Neutrophil (primary cell): ENCODE results near the gene DIS3L2.

Experiments
- H3K27ac ChIP-seq: fragments of 200-600 bp; sonication (generic); 2 replicates; pipeline ENCODE4 v1.5.1; 2016; ENCODE audit warnings: mild to moderate bottlenecking, moderate library complexity
- H3K27me3 ChIP-seq: fragments of 200-600 bp; sonication (generic); 2 replicates; pipeline ENCODE4 v1.6.0; 2016; ENCODE audit warnings: mild to moderate bottlenecking
- H3K36me3 ChIP-seq: fragments of 200-600 bp; sonication (generic); 2 replicates; pipeline ENCODE4 v1.5.1; 2017
- H3K4me1 ChIP-seq, 2 experiments: fragments of 200-600 bp in 1 of 2; sonication (generic) in 1 of 2; 1 replicate in 1 of 2; 2 replicates in 1 of 2; pipeline versions ENCODE4 v1.5.1 to v1.6.1; 2013 to 2016; ENCODE audit warnings: low read depth in 1 of 2, low read length in 1 of 2, mild to moderate bottlenecking in 1 of 2, moderate library complexity in 1 of 2; ENCODE audit not compliant: control insufficient read depth in 1 of 2, insufficient read depth in 1 of 2
- H3K4me3 ChIP-seq, 2 experiments: fragments of 200-600 bp in 1 of 2; sonication (generic) in 1 of 2; 1 replicate in 1 of 2; 2 replicates in 1 of 2; pipeline ENCODE4 v1.5.1; 2013 to 2016; ENCODE audit warnings: low read depth in 1 of 2, low read length in 1 of 2, mild to moderate bottlenecking in 1 of 2, moderate library complexity in 1 of 2
- H3K9me3 ChIP-seq: fragments of 200-600 bp; sonication (generic); 2 replicates; pipeline ENCODE4 v1.5.1; 2016
- TF ChIP-seq, protein P1 (sequence below): fragments of 200-600 bp; sonication (generic); IDR thresholded peaks from 2 replicates; pipeline ENCODE4 v1.5.1; 2016; ENCODE audit warnings: antibody characterized with exemption

DIS3L2 gene

GRCh38 chr2:231930593-231931281 lies 30.8 kb upstream of the DIS3L2 start:
- H3K27ac ChIP-seq, result no peak overlapping the region

DNA sequence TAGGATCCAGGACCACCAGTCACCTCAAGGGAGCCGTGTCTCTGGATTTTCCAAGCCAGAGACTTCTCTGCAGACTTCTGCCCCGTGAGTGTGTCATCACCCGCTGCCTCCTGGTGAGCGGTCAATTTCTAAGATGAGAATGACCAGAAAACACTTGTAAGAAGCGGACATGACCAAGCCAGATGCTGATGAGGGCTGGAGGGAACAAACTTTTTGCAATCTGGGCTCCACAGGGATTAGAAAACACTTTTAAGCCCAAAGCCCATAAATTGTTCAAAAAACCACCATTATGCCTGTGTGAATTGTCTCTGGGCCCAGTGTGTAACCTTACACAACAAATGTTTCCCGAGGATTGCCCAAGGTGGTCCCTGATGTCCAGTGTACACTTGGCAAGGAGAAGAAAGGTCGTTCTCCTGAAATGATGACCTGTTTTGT lies 30.0 kb upstream of the DIS3L2 start:
- no peaks in the 10 kb centered on the region for H3K9me3 ChIP-seq

More at GRCh38 chr2:231930593-231931281, 30.8 kb upstream of the DIS3L2 start:
- TF ChIP-seq, protein P1, sequence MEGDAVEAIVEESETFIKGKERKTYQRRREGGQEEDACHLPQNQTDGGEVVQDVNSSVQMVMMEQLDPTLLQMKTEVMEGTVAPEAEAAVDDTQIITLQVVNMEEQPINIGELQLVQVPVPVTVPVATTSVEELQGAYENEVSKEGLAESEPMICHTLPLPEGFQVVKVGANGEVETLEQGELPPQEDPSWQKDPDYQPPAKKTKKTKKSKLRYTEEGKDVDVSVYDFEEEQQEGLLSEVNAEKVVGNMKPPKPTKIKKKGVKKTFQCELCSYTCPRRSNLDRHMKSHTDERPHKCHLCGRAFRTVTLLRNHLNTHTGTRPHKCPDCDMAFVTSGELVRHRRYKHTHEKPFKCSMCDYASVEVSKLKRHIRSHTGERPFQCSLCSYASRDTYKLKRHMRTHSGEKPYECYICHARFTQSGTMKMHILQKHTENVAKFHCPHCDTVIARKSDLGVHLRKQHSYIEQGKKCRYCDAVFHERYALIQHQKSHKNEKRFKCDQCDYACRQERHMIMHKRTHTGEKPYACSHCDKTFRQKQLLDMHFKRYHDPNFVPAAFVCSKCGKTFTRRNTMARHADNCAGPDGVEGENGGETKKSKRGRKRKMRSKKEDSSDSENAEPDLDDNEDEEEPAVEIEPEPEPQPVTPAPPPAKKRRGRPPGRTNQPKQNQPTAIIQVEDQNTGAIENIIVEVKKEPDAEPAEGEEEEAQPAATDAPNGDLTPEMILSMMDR, result no peak
- Histone ChIP-seq H3K4me1 (peaks cover 13 to 16% of the 10 kb centered on the region in 2 experiments), H3K4me3 (no peak overlapping the region), H3K36me3 (no peaks in the 10 kb centered on the region), H3K27me3 (peaks cover 58% of the 10 kb centered on the region), H3K9me3 (no peaks in the 10 kb centered on the region)

DNA sequence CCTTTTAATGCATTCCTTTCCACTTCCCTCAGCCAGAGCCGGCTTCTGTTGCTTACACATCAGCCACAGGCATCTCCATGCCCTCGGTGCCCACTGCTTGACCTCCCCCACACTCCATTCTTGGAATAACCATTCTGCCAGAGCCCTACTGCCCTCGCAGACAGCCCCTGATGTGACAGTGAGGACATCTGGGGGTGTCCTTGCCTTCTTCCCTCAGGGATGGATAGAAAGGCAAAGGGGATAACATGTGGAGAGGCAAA lies 28.9 kb upstream of the DIS3L2 start:
- Histone ChIP-seq H3K36me3 (no peaks in the 10 kb centered on the region), H3K4me3 (no peak overlapping the region), H3K9me3 (no peaks in the 10 kb centered on the region), H3K4me1 (no peaks in the 10 kb centered on the region), H3K27me3 (peaks cover 39% of the 10 kb centered on the region), H3K27ac (no peak overlapping the region)
- TF ChIP-seq, protein P1, result no peak

More for the DNA sequence above, 30.0 kb upstream of the DIS3L2 start:
- H3K4me3 ChIP-seq, result no peak overlapping the region
- TF ChIP-seq, protein P1, result no peak
- peaks cover 5 to 8% of the 10 kb centered on the region in 2 experiments for H3K4me1 ChIP-seq
- peaks cover 50% of the 10 kb centered on the region for H3K27me3 ChIP-seq
- H3K36me3 ChIP-seq, result no peaks in the 10 kb centered on the region
- no peak overlapping the region for H3K27ac ChIP-seq

- Histone ChIP-seq H3K27me3 (peaks cover 33% of the 10 kb centered on the region), H3K27ac (no peak overlapping the region), H3K4me1 (no peaks in the 10 kb centered on the region), H3K9me3 (no peaks in the 10 kb centered on the region), H3K4me3 (no peak overlapping the region), H3K36me3 (no peaks in the 10 kb centered on the region)
- TF ChIP-seq, protein P1, result no peak
Observed at GRCh38 chr2:231932985-231933915, 28.3 kb upstream of the DIS3L2 start.

DNA sequence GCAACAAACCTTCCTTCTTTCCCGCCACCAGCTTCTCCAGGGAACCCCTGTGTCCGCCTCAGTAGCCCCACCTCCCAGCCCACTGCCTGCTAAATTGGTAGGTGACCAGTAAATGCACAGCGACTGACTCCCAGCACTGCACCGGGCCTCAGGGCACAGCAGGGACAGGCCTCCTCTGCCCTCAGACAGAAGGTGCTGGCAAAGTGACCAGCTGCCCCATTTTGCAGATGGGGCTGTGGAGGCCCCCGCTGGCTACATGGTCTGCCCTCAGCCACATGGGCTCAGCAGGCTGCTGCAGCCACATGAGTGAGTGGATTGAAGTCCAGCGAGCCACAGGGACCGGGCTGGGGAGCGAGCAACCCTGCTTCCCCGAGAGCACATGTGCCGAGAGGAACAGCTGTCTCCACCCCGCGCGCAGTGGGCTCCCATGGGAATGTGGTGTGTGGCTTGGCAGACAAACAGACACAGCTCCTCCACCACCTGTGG lies 27.6 kb upstream of the DIS3L2 start:
- no peaks in the 10 kb centered on the region for H3K36me3 ChIP-seq
- H3K27me3 ChIP-seq, result peaks cover 26% of the 10 kb centered on the region
- TF ChIP-seq, protein P1, result no peak
- no peak overlapping the region for H3K27ac ChIP-seq
- no peaks in the 10 kb centered on the region for H3K9me3 ChIP-seq
- no peak overlapping the region for H3K4me3 ChIP-seq
- H3K4me1 ChIP-seq, result no peaks in the 10 kb centered on the region
